ENCODE results near the gene LUC7L3. TPM values are rescaled to one million over a fixed set of nuclear protein-coding genes. Genes with fewer than 3 reads are reported as not detected.
A peak's percentile ranks its signal among the peaks of the same experiment; 100 is the strongest.

Gene LUC7L3
- total and polyA plus RNA-seq, 3 experiments from 2014 or later: 72.5 to 120 (median 113) TPM

GRCh38 chr17:50684288-50684611 lies 35.2 kb upstream of the LUC7L3 start:
- Mint-ChIP-seq H3K4me3 (no peak overlapping the region), H3K27me3 (peaks cover 14 to 17% of the 10 kb centered on the region in 2 donors), H3K36me3 (no peaks in the 10 kb centered on the region), H3K9me3 (no peaks in the 10 kb centered on the region), H3K27ac (no peak overlapping the region), H3K4me1 (peaks cover 4 to 6% (median 6%) of the 10 kb centered on the region in 3 donors)
- no peaks in the 10 kb centered on the region for H3K36me3 ChIP-seq (ENCODE audit: insufficient read depth, low read length)
- ChIA-PET CTCF (no interaction called here), POLR2A (no interaction called here)
- no peaks in the 10 kb centered on the region for H3K4me1 ChIP-seq (ENCODE audit: insufficient read depth, low read length)
- H3K27ac ChIP-seq (ENCODE audit: low read depth, low read length): no peak overlapping the region
- H3K27me3 ChIP-seq (ENCODE audit: insufficient read depth, low read length, poor library complexity, severe bottlenecking): no peaks in the 10 kb centered on the region
- H3K4me3 ChIP-seq (ENCODE audit: low read length): no peak overlapping the region
- no peaks in the 10 kb centered on the region for H3K9me3 ChIP-seq (ENCODE audit: low read length)
- no peak for DNase-seq

GRCh38 chr17:50684612-50685333 lies 34.6 kb upstream of the LUC7L3 start:
- H3K27me3 Mint-ChIP-seq: peaks cover 12 to 17% of the 10 kb centered on the region in 2 donors
- no peak for DNase-seq
- ChIA-PET POLR2A (no interaction called here), CTCF (no interaction called here)
- H3K4me1 Mint-ChIP-seq: peaks cover 4 to 6% (median 6%) of the 10 kb centered on the region in 3 donors
- Histone ChIP-seq H3K4me1 (ENCODE audit: insufficient read depth, low read length) (no peaks in the 10 kb centered on the region), H3K27me3 (ENCODE audit: insufficient read depth, low read length, poor library complexity, severe bottlenecking) (no peaks in the 10 kb centered on the region), H3K27ac (ENCODE audit: low read depth, low read length) (no peak overlapping the region), H3K9me3 (ENCODE audit: low read length) (no peaks in the 10 kb centered on the region), H3K36me3 (ENCODE audit: insufficient read depth, low read length) (no peaks in the 10 kb centered on the region), H3K4me3 (ENCODE audit: low read length) (no peak overlapping the region)
- H3K36me3 Mint-ChIP-seq: no peaks in the 10 kb centered on the region
- H3K9me3 Mint-ChIP-seq: no peaks in the 10 kb centered on the region
- H3K27ac Mint-ChIP-seq: no peak overlapping the region
- H3K4me3 Mint-ChIP-seq: no peak overlapping the region

- Mint-ChIP-seq H3K27me3 (peaks cover 8 to 16% of the 10 kb centered on the region in 2 donors), H3K9me3 (no peaks in the 10 kb centered on the region), H3K4me3 (no peak overlapping the region), H3K27ac (no peak overlapping the region), H3K36me3 (no peaks in the 10 kb centered on the region), H3K4me1 (peaks cover 4 to 6% (median 6%) of the 10 kb centered on the region in 3 donors)
- POLR2A ChIA-PET: no interaction called here
- Histone ChIP-seq H3K9me3 (ENCODE audit: low read length) (no peaks in the 10 kb centered on the region), H3K27ac (ENCODE audit: low read depth, low read length) (no peak overlapping the region), H3K27me3 (ENCODE audit: insufficient read depth, low read length, poor library complexity, severe bottlenecking) (no peaks in the 10 kb centered on the region), H3K4me1 (ENCODE audit: insufficient read depth, low read length) (no peaks in the 10 kb centered on the region), H3K4me3 (ENCODE audit: low read length) (no peak overlapping the region), H3K36me3 (ENCODE audit: insufficient read depth, low read length) (no peaks in the 10 kb centered on the region)
- DNase-seq: no peak
- CTCF ChIA-PET: no interaction called here
These were observed 34.1 kb upstream of the LUC7L3 start for GRCh38 chr17:50685334-50685665.

GRCh38 chr17:50685691-50686493 lies 33.5 kb upstream of the LUC7L3 start:
- no peak overlapping the region for H3K4me3 ChIP-seq (ENCODE audit: low read length)
- no peak overlapping the region for H3K4me3 Mint-ChIP-seq
- ChIA-PET CTCF (no interaction called here), POLR2A (no interaction called here)
- no peaks in the 10 kb centered on the region for H3K4me1 ChIP-seq (ENCODE audit: insufficient read depth, low read length)
- no peaks in the 10 kb centered on the region for H3K36me3 ChIP-seq (ENCODE audit: insufficient read depth, low read length)
- H3K27ac ChIP-seq (ENCODE audit: low read depth, low read length): no peak overlapping the region
- H3K4me1 Mint-ChIP-seq: peaks cover 4 to 6% (median 6%) of the 10 kb centered on the region in 3 donors
- H3K9me3 Mint-ChIP-seq: no peaks in the 10 kb centered on the region
- no peaks in the 10 kb centered on the region for H3K9me3 ChIP-seq (ENCODE audit: low read length)
- DNase-seq: no peak
- H3K36me3 Mint-ChIP-seq: no peaks in the 10 kb centered on the region
- no peaks in the 10 kb centered on the region for H3K27me3 ChIP-seq (ENCODE audit: insufficient read depth, low read length, poor library complexity, severe bottlenecking)
- H3K27me3 Mint-ChIP-seq: peaks cover 8 to 11% of the 10 kb centered on the region in 2 donors
- H3K27ac Mint-ChIP-seq: no peak overlapping the region

- no peaks in the 10 kb centered on the region for H3K9me3 Mint-ChIP-seq
- peak overlapping the region in 1 of 8 donors; percentile 54 for H3K27ac Mint-ChIP-seq
- no peaks in the 10 kb centered on the region for H3K4me1 Mint-ChIP-seq
- no peak overlapping the region for H3K4me3 Mint-ChIP-seq
- ChIA-PET CTCF (no interaction called here), POLR2A (no interaction called here)
- no peak for DNase-seq
- H3K36me3 Mint-ChIP-seq: peaks cover 0 to 2% (median 0%) of the 10 kb centered on the region in 3 donors
- no peaks in the 10 kb centered on the region for H3K27me3 ChIP-seq (ENCODE audit: insufficient read depth, low read length, poor library complexity, severe bottlenecking)
- no peak overlapping the region for H3K4me3 ChIP-seq (ENCODE audit: low read length)
- H3K36me3 ChIP-seq (ENCODE audit: insufficient read depth, low read length): no peaks in the 10 kb centered on the region
- no peak overlapping the region for H3K27ac ChIP-seq (ENCODE audit: low read depth, low read length)
- no peaks in the 10 kb centered on the region for H3K4me1 ChIP-seq (ENCODE audit: insufficient read depth, low read length)
- H3K9me3 ChIP-seq (ENCODE audit: low read length): no peaks in the 10 kb centered on the region
- peaks cover 4% of the 10 kb centered on the region in 2 donors for H3K27me3 Mint-ChIP-seq
These were observed 32.8 kb upstream of the LUC7L3 start for GRCh38 chr17:50686494-50687199.

GRCh38 chr17:50687200-50688066 lies 32.0 kb upstream of the LUC7L3 start:
- Mint-ChIP-seq H3K27ac (peak overlapping the region in 2 of 8 donors; percentile 54 to 56), H3K9me3 (no peaks in the 10 kb centered on the region), H3K4me3 (no peak overlapping the region), H3K4me1 (no peaks in the 10 kb centered on the region), H3K27me3 (peaks cover 0 to 2% of the 10 kb centered on the region in 2 donors), H3K36me3 (peaks cover 0 to 8% (median 0%) of the 10 kb centered on the region in 3 donors)
- peaks cover under 1% of the 10 kb centered on the region for H3K36me3 ChIP-seq (ENCODE audit: insufficient read depth, low read length)
- H3K27me3 ChIP-seq (ENCODE audit: insufficient read depth, low read length, poor library complexity, severe bottlenecking): no peaks in the 10 kb centered on the region
- no peak overlapping the region for H3K4me3 ChIP-seq (ENCODE audit: low read length)
- H3K27ac ChIP-seq (ENCODE audit: low read depth, low read length): no peak overlapping the region
- H3K9me3 ChIP-seq (ENCODE audit: low read length): no peaks in the 10 kb centered on the region
- POLR2A ChIA-PET: no interaction called here
- DNase-seq: no peak
- CTCF ChIA-PET: no interaction called here
- H3K4me1 ChIP-seq (ENCODE audit: insufficient read depth, low read length): no peaks in the 10 kb centered on the region

- Mint-ChIP-seq H3K27ac (peak overlapping the region in 1 of 8 donors; percentile 29), H3K9me3 (no peaks in the 10 kb centered on the region), H3K36me3 (peaks cover 0 to 16% (median 6%) of the 10 kb centered on the region in 3 donors), H3K27me3 (no peaks in the 10 kb centered on the region), H3K4me1 (no peaks in the 10 kb centered on the region), H3K4me3 (no peak overlapping the region)
- Histone ChIP-seq H3K27ac (ENCODE audit: low read depth, low read length) (no peak overlapping the region), H3K27me3 (ENCODE audit: insufficient read depth, low read length, poor library complexity, severe bottlenecking) (no peaks in the 10 kb centered on the region), H3K9me3 (ENCODE audit: low read length) (no peaks in the 10 kb centered on the region), H3K4me3 (ENCODE audit: low read length) (no peak overlapping the region), H3K36me3 (ENCODE audit: insufficient read depth, low read length) (peaks cover 5% of the 10 kb centered on the region), H3K4me1 (ENCODE audit: insufficient read depth, low read length) (no peaks in the 10 kb centered on the region)
- CTCF ChIA-PET: no interaction called here
- POLR2A ChIA-PET: no interaction called here
- no peak for DNase-seq
These were observed 31.2 kb upstream of the LUC7L3 start for GRCh38 chr17:50688245-50688644.

All from CD8-positive, alpha-beta memory T cell (primary cell).